Activated CD4-positive, alpha-beta T cell treated with anti-CD3 and anti-CD28 coated beads, Interleukin-2, amount 50 U/mL, for 24 hours (primary cell): Measurements from ENCODE around the gene TMEM242.
"Not testable (repeated sequence)": the region's sequence is repeated elsewhere in the genome, so short reads cannot be mapped to it uniquely, and the experiment has no call there.

Experiments
- DNase-seq, 2 donors: peaks; one replicate each; pipeline ENCODE4 v3.0.0-alpha.2; 2020; ENCODE audit warnings: low read depth in 1 of 2, low spot score in 1 of 2

Gene TMEM242

DNA sequence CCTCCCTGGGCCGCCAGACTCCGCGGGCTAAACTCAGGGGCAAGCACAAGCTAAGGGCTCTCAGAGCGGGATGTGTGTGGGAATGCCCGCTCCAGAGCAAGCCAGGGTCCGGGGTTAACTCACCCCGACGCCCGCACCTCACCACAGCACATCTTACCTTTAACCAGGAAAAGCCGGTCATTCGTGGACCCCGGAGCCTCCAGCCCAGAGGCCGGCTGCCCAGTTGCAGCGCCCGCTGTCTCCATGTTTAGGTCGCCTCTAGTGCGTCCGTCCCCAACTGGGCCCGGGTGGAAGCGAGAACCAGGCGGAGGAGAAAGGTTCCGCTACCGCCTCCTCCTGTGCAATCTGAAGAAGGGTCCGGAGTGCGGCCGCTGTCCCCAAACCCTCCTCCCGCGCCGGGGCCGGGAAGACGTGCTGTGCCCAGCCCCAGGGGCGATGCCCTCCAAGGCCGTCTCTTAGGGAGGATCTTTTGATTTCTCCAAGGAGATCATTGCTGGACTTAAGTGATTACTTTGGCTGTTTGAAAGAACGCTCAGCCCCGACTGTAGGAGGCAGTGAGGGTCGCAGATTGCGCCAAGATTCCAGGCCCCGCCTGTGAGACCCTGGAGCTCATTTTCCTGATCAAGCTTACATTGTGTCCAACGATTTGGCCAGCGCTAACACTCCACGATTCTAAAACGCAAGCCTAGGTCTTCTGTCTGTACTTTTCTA is at the start of gene TMEM242:
Gene TMEM242, minus strand, starts transcription at position 265 of the 711 bp plus-strand sequence. Its CDS starts 20 bp downstream, at position 245.
- DNase-seq: peak; percentile 87 to 91

DNA sequence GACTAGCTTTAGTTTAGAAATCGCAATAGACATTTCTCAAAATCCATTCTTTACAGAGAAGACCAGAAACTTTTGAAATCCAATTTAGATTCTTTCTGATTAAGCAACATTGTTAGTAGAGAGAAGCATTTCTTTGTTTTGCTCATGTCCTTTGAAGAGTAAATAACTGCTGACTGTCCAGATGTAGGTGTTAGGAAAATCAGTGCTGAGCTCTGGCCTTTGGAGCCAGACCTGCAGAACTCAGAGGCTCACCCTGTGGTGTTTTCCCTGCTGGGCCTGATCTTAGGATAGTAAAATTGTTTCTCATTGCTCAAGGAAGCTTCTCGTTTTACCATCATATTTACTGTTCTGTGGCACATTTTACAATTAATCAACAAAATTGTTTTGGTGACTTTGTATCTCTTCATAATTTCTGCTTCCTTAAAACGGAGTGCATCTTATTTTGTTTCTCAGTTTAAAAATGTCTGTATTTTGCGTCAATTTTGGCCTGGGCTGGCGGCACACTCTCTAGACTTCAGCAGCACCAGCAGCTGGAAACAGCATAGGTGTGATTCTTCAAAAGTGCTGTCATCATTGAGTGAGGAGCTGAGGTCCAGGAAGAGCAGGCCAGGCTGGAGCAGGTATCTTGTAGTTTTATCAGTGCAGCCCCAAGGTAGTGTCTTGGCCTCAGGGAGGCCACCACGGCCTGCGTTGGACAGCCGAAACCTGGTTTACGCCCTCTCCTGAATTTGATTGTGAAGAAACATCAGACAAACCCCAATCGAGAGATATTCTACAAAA is 49.4 kb upstream of the TMEM242 start:
- no peak for DNase-seq

DNA sequence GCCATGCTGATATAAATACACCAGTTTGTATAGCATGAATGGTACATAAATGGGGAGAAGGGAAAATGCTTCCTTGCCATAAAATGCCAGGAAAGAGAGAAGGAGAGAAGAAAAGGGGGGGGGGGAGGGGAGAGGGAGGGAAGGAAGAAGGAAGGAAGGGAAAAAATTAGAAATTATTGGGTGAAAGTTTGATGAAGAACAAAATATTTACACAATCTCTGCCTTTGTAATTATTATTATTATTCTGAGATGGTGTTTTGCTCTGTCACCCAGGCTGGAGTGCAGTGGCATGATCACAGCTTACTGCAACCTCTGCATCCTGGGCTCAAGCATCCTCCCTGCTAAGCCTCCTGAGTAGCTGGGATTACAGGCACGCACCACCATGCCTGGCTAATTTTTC is 47.4 kb upstream of the TMEM242 start:
- no peak for DNase-seq

DNA sequence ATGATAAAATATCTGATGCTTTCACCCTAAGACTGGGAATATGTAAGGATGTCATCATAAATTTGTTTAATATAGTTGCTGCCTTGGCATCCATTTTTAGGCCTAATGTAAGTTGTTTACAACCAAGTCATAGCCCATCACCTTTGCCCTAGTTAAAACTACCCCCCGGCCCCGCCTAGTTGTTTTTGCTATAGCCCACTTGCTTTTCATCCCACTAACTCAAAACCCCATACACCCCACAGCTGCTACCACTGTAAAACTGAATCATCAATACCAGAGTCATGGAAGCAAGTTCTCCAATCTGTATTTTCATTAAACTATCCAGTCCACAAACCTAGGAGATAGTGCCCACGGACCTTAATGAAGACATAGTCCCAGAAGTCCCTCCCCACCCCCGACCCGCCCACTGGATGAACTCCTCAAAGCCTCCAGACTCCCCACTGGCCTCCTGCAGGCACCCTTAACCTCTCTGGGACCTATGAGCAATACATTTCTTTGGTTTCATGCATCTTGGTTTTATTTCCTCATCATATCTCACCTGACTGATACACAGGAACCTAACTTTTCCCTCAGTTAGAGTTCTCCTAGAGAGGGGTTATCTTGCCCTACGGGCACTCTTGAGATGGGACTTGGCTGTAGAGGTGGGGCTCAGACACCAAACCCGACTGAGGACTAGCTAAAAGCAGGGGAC is 45.2 kb upstream of the TMEM242 start:
- DNase-seq: no peak

DNA sequence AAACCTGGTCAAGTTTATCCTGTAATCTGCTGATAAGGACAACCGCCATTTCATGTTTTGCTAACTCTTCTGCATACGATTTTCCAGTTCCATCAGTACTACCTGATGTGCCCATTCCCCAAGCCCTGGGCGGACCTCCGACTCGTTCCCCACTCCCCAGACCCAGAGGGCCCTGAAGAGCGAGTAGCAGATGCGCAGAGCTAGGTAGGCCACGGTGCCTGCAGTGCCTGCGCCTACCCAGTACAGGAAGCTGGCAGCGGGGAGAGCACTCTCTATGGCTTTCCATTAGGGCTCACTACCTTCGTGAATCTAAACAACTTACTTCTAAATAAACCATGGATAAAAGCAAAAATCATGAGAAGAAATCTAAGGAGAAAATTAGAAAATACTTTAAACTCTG is 43.3 kb upstream of the TMEM242 start:
- DNase-seq: no peak

DNA sequence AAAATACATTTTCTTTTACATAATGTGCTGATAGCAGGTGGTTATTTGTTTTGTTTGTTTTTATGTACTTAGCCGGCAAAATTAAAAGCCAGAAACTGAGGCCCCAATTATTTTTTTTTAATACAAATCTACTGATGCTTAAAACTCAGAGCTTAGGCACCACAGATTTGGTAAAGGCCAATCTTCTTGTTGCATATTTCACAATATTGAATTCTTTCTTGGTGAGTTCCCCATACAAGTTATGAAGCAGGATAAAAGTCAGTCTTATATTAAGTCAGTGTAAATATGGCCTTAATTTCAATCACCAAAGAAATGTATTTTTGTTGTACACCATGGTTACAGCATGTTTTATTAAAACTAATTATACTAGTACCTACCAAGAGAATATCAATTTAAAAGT is 41.4 kb upstream of the TMEM242 start:
- DNase-seq: no peak

DNA sequence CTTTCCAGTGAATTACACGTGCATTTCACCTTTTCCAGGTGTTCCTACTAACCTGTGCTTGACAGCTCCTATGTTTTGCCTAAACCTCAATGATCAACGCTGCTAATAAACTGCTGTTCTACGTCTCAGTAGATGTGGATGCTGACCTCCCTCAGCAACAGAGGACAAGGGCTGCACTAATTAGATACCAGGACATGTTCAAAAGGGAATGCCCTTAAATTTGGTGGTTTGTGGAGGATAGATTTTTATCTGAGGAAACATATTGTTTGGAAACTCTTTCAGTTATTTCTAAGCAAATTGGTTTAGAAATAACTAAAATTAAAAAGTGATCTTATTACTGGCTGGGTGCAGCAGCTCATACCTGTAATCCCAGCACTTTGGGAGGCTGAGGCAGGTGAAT is 38.6 kb upstream of the TMEM242 start:
- no peak for DNase-seq

DNA sequence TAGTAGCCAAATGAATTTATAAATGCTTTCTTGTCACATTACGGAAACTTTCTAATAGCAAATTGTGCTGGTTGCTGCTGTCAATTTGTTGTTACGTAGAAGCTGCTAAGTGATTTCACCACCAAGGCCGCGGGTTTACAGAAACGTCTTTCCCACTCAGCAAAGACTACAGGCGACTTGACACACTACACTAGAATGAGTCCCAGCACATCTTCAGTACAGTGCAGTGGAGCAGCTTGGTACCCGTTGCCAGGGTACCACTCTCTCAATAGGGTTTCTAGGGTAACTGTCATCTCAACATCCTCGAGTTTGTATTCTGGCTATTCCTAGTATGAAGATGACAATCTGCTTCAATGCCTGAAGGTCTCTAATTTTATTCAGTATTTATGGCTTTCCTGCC is 35.0 kb upstream of the TMEM242 start:
- no peak for DNase-seq

DNA sequence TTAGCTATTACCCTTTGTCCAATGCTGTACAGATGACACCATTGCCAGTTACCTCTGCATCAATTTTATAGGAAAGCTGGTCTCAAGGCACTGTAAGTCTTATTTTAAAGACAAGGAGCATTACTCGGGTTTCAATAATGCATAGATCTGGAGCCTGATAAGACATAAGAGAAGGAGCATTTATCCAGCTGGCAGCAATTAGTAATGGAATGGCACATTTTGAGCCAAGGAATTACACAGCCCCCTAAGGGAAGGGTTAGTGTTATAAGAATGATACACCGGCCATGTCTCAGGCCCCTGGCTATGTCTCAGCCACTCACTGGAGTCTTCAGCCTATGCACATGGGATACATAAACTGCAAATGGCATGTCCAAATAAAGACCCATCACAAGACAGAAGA is 23.1 kb upstream of the TMEM242 start:
- no peak for DNase-seq

DNA sequence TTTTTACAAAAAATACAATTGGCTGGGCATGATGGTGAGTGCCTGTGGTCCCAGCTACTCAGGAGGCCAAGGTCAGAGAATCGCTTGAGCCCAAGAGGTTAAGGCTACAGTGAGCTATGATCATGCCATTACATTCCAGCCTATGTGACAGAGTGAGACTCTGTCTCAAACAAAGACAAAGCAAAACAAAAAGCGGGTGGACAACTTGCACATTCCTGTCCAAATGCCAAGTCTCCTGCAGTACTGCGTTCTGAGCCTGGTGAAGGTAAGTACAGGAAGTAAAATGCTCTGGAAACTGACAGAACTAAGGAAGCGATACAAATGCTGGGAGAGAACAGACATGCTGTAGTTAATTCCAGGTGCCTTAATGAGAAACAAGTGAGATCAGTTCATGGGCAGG is 20.4 kb upstream of the TMEM242 start:
- no peak for DNase-seq

DNA sequence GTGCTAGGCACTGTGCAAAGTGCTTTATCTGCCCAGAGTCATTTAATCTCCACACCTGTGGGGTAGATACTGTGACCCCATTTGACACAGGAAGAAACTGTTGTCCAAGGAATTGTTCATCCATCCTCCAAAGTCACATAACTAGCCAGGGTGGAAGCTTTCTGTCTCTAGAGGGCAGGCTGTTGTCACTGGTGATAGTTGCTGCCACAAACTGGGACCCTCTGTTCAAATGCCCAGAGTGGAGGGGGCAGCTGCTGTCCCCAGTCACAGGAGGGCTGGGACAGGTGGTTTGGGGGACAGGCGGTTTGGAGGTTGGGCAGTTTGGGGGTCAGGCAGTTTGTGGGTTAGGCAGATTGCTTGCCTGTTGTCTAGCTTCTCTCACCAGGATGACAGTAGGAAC is 16.1 kb upstream of the TMEM242 start:
- no peak for DNase-seq

DNA sequence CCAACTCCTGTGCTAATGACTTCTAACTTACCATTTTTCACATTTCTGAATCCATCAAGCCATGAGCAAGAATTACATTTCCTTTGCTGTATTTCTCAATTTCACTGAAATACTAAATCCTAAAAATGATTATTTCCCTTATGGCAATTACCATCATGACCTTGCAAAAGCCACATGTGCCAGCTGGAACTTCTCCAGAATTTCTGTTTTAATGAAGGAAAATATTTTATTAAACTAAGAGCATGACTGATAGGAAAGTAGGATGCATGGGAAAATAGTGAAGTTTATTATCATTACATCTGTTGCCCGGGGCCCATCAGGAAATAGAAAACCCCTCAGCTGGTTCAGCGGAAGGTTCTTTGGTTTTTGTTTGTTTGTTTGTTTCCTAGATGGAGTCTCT is 14.4 kb upstream of the TMEM242 start:
- no peak for DNase-seq

DNA sequence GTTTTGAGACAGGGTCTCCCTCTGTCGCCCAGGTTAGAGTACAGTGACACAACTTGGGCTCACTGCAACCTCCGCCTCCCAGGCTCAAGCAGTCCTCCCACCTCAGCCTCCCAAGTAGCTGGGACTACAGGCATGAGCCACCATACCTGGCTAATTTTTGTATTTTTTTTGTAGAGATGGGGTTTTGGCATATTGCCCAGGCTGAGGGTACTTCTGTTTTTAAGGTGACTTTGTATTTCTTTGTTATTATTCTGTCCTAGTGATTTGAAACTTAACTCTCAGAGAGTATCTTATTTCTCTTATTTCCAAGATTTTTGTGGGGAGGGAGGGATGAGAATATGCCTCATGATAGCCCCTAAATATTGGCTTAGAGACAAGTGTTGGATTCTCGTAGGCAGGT is 14.0 kb upstream of the TMEM242 start:
- DNase-seq: not testable (repeated sequence)

DNA sequence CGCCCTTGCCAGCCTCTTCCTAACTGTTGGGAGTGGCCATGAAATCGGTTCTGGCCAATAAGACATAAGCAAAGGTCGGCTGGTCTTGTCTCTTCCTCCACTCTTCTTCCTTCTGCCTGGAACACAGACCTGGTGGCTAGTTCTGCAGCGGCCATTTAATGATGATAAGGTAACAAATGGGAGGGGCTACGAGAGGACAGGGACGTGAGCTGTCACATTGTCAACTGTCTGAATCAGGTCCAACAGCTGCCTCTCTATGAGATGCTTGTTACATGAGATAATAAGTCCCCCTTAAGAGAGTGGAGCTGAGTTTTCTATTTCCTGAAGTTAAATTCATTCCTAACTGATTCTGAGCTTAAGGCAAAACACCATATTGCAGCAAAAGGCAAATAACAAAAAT is 12.5 kb upstream of the TMEM242 start:
- no peak for DNase-seq

DNA sequence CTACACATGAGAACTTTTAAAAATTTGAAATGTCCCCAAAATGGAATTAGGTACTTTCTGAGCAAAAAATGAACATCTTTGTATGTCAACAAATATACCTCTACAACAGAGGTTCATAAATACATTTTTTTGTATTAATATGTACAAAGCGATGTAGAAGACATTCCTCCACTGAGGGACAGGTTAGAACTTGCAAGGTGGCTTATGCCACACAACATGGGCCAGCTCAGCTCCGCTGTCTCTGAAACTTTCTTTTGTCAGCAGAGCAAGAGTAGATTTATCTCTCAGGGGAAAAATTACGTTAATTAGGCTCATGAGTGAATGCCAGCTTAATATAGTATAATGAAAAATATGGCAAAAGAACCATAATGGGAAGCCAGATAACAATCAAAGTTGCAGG is 10.6 kb upstream of the TMEM242 start:
- DNase-seq: no peak

DNA sequence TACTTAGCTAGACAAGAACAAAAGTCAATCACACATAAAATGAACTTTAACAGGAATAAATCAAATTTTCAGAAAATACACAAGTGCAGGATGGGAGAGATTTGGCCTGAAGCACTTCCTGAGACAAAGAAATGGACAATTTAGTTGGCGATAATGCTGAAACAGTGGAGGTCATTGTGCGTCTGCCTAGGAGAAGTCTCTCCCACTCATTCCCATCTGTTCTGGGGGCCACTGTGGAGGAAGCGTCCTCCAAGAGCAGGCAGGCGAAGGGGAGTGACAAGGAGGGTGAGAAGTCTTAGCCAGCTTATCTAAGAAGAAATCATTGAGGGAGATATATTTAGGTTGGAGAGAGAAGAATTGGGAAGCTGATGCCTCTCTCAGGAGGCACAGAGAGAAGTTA is 10.2 kb upstream of the TMEM242 start:
- no peak for DNase-seq

DNA sequence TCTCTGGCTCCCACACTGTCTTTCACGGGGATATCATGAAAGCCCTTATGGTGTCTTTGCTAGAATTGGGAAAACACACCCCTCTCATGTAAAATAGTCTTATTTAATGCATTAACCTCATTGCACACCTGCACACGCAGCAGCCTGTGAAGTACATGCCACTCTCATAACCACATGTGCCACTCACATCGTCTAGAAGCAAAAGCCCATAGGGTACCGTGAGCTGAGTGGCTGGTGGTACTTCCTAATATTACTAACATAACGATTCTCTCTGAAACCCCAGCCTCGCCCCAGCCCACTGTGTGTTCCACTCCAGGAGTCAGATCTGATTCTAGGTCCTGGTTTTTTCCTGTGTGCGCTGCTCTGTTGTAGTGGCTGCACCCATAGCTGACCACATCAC is 9.5 kb upstream of the TMEM242 start:
- no peak for DNase-seq

DNA sequence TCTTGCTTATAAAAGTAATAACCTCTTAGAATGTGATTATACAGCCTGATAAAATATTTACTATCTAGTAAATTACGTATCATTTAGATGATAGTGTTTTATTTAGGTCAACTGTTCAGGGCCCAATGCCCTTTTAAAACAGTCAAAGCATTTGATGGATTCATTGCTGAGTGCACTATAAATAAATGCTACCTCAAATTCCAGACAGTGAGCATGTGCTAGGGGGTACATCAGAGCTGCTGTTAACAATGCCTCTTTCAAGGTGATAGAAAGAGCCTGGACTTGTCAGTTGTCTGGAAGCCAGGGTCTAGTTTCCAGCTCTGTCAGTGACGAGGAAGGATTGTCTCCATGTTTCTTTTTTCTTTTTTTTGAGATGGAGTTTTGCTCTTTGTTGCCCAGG is 7.5 kb upstream of the TMEM242 start:
- no peak for DNase-seq

DNA sequence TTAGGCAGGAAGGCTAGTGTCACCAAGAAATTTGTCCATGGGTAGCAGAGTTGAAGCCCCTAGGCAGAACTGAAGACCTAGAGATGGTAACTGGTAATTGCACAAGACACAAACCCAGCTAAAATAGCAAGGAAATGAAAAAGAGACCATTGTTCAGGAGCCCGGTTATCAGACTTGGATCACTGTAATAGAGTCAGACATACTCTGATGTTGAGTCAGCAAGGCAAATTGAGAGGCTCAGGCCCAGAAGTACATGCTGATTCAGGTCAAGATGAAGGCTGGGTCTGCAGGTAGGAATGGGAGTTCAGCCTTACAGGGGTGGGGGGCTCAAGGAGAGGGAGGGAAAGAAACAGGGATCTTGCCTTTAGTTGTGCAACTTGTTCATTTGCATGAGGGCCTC is 6.5 kb upstream of the TMEM242 start:
- DNase-seq: no peak

DNA sequence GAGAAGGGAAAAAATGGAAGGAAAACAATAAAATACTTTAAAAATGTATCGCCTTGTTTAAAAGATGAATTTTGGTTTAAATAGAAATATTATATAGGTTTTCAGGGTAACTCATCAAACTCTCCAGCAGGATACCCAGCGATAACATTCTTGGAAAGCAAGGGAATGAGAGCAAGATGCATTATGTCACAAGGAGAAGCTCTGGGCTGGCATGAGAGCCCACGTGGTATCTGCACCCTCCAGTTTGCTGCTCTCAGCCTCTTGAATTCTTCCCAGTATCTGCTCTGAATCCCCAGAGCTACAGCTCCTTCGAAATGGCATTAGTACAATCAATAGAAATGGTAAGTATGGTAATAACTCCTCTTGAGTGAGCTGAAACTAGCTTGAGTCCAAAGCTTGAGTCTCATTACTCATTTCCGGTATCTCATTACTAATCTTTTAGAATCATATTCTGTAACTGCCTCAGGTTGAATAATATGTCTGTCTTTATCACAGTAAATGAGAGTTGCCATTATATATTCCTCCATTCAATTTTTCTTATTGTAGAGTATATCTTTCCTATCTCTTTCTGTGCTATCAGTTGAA is 4.9 kb upstream of the TMEM242 start:
- DNase-seq: no peak

DNA sequence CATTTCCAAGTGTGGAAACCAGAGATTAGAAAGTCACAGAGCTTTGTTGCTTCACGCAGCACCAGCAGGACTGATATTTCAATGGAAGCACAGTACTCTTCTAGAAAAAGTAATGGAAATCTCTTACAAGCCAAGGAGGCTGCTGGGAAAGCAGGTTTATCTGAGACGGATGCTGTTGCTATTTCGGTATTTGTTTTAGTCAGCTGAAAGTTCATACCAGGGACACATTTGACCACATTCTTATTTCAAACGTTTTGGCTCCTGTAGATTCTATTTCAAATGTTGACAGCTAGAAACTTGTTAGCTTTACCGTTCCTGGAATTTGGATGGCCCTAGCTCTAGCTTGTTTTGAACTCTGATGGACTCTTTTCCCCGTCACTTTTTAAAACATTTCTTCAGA is 3.7 kb upstream of the TMEM242 start:
- DNase-seq: no peak
